ENCODE results near the gene BMP2. TPM values are rescaled to one million over a fixed set of nuclear protein-coding genes. Genes with fewer than 3 reads are reported as not detected.

The BMP2 gene
- total and polyA plus RNA-seq, 12 donors = 0.80 to 5.6 (median 2.1) TPM

GRCh38 chr20:6780433-6781190 lies 13.1 kb downstream of the BMP2 start:
- Histone ChIP-seq H3K36me3 (replicated peaks in 1 of 2) (peaks cover 0 to 8% of the 10 kb centered on the region in 2 donors), H3K27ac (no peak overlapping the region), H3K9me3 (replicated peaks in 1 of 3) (no peaks in the 10 kb centered on the region), H3K4me3 (no peak overlapping the region), H3K27me3 (no peaks in the 10 kb centered on the region), H3K4me1 (replicated peaks in 1 of 2) (no peaks in the 10 kb centered on the region)
- WGBS, 4 donors = 66 to 73% (median 71%) methylated on average over 5 of the region's 5 CpGs
- intact Hi-C loops (cut with DNase I) = no loop called here
- TF ChIP-seq POLR2A (IDR thresholded peaks at IDR 0.05) = no peak
- TF ChIP-seq, protein P1, sequence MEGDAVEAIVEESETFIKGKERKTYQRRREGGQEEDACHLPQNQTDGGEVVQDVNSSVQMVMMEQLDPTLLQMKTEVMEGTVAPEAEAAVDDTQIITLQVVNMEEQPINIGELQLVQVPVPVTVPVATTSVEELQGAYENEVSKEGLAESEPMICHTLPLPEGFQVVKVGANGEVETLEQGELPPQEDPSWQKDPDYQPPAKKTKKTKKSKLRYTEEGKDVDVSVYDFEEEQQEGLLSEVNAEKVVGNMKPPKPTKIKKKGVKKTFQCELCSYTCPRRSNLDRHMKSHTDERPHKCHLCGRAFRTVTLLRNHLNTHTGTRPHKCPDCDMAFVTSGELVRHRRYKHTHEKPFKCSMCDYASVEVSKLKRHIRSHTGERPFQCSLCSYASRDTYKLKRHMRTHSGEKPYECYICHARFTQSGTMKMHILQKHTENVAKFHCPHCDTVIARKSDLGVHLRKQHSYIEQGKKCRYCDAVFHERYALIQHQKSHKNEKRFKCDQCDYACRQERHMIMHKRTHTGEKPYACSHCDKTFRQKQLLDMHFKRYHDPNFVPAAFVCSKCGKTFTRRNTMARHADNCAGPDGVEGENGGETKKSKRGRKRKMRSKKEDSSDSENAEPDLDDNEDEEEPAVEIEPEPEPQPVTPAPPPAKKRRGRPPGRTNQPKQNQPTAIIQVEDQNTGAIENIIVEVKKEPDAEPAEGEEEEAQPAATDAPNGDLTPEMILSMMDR (IDR thresholded peaks at IDR 0.05) = no peak
- peak in 1 of 7 donors; percentile 0 for DNase-seq

DNA sequence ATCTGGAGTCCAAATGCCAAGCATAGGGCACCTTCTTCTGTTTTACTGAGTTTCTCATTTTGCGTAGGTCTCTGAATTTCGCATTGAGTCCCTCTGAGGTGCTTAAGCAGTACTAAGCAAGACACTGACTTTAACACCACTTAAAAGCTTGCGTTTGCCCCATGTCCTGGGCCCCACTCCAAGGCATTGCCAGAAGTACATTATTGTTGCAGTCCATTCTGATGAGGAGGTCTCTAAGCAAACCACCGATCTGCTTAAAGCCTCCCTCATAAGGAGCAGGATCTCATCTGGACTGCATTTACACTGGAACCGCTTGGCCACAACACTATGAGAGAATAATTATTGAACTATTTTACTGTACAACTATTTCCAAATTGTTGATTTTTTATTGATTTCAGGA lies 16.3 kb downstream of the BMP2 start:
- intact Hi-C loops (cut with DNase I) = no loop called here
- peaks cover 0 to under 1% of the 10 kb centered on the region in 2 donors for H3K36me3 ChIP-seq (replicated peaks in 1 of 2)
- no peak for DNase-seq

DNA sequence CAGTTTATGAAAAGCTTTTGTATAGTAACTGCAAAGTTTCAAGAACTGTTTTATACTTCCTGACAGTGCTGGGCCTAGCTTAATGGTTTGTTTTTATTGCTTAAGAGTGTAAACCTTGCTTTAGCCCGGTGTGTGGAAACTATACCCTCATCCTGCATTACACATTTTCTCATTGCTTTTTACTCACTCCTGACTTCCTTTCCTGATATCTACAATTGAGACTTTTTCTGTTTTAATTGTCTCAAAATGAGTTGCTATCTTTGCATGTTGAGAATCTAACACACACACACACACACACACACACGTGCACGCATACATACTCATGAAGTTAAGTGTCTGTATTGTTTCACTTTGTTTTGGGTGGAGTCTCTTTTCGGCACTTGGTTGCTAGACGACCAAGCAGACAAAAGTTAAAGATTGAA lies 16.7 kb downstream of the BMP2 start:
- Histone ChIP-seq H3K9me3 (replicated peaks in 1 of 3) (no peaks in the 10 kb centered on the region), H3K27me3 (no peaks in the 10 kb centered on the region), H3K27ac (no peak overlapping the region), H3K4me3 (no peak overlapping the region), H3K4me1 (replicated peaks in 1 of 2) (no peaks in the 10 kb centered on the region), H3K36me3 (replicated peaks in 1 of 2) (no peaks in the 10 kb centered on the region)
- no peak for DNase-seq
- intact Hi-C loops (cut with DNase I) = no loop called here
- TF ChIP-seq, protein P1 (IDR thresholded peaks at IDR 0.05) = no peak
- TF ChIP-seq POLR2A (IDR thresholded peaks at IDR 0.05) = no peak
- 69 to 85% (median 75%) methylated on average over 5 of the region's 5 CpGs for WGBS, 4 donors

More for the DNA sequence above, 16.3 kb downstream of the BMP2 start:
- no peak overlapping the region for H3K27ac ChIP-seq
- no peaks in the 10 kb centered on the region for H3K27me3 ChIP-seq
- 87 to 90% (median 88%) methylated on average over 5 of the region's 5 CpGs for WGBS, 4 donors
- H3K4me3 ChIP-seq = no peak overlapping the region
- no peaks in the 10 kb centered on the region for H3K4me1 ChIP-seq (replicated peaks in 1 of 2)
- TF ChIP-seq, protein P1 (IDR thresholded peaks at IDR 0.05) = no peak
- no peak for TF ChIP-seq POLR2A (IDR thresholded peaks at IDR 0.05)
- no peaks in the 10 kb centered on the region for H3K9me3 ChIP-seq (replicated peaks in 1 of 3)

DNA sequence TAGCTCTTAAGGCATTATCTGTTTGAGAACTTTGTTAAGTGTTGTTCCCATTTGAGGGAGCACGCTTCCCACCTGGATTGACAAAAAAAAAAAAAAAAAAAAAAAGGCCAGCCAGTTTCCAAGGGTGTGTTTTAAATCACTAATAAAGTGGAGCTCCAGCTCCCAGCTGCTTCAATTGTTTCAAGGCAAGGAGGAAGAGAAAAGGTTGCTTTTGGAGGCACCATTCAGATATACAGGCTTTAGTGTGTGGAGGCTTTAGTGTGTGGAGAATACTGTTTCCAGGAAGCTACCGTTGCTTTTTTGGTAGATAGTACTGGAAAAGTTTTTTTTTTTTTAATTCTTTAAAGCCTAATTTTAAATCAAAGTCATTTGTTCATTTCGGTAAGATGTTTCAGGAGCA lies 17.3 kb downstream of the BMP2 start:
- WGBS, 4 donors = 79 to 91% (median 86%) methylated on average over 3 of the region's 3 CpGs
- Histone ChIP-seq H3K4me3 (no peak overlapping the region), H3K9me3 (replicated peaks in 1 of 3) (no peaks in the 10 kb centered on the region), H3K36me3 (replicated peaks in 1 of 2) (no peaks in the 10 kb centered on the region), H3K27me3 (no peaks in the 10 kb centered on the region), H3K27ac (no peak overlapping the region), H3K4me1 (replicated peaks in 1 of 2) (no peaks in the 10 kb centered on the region)
- intact Hi-C loops (cut with DNase I) = no loop called here
- no peak for TF ChIP-seq POLR2A (IDR thresholded peaks at IDR 0.05)
- TF ChIP-seq, protein P1 (IDR thresholded peaks at IDR 0.05) = no peak
- DNase-seq = no peak

Data from adrenal gland (tissue), 12 donors.